GM21526 (cell line): ENCODE data around the gene NCAPG2.

Source experiments
- ATAC-seq: cut with Tn5 transposase; IDR thresholded peaks from one replicate; pipeline ENCODE4 v1.9.1; 2021; ENCODE audit warnings: moderate library complexity; ENCODE audit not compliant: unreplicated experiment, low FRiP score

NCAPG2 gene

DNA sequence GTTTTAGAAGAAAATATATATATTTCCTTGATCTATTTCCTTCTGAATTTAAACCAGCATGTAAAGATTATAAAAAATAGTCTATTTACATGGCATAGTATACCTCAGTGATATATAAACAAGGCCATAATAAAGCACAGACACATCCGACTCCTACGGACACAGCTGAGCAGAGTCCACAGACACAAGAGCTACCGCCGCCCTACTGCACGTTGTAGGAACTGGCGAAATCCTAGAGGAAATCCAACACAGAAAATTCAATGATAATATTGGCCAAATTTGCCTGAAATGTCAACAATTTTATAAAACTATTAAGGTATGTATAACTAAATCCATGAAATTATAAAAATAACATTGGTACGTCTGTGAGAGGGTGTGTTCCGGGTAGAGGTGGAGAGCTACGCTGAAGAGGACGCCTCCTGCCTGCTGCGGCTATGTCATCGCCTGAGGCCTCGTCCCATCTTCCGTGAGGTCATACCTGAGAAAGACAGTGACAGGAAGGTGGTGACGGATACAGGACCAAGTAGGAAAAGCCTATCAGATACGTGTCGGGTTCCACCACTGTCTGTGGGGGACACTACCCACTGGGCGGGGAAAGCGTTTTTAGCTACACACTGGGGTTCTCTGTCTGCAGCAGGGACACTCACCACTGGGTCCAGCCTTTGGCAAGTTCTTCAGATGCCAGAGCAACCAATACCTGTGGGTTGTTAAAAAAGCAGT lies 29.3 kb upstream of the NCAPG2 start:
- no peak for ATAC-seq

DNA sequence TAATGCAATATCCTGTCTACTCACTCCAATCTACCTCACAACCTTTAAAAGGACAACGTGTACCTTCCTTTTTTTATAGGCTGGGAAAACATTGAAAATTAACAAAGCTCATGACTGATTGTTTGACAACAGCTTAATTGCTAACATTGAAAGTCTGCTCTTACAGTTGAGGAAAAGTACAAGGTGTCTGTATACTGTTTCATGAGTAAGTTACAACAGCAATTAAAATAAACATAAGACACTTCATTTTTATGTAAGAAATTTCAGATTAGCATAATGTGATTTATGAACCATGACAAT lies 28.6 kb upstream of the NCAPG2 start:
- ATAC-seq = no peak

DNA sequence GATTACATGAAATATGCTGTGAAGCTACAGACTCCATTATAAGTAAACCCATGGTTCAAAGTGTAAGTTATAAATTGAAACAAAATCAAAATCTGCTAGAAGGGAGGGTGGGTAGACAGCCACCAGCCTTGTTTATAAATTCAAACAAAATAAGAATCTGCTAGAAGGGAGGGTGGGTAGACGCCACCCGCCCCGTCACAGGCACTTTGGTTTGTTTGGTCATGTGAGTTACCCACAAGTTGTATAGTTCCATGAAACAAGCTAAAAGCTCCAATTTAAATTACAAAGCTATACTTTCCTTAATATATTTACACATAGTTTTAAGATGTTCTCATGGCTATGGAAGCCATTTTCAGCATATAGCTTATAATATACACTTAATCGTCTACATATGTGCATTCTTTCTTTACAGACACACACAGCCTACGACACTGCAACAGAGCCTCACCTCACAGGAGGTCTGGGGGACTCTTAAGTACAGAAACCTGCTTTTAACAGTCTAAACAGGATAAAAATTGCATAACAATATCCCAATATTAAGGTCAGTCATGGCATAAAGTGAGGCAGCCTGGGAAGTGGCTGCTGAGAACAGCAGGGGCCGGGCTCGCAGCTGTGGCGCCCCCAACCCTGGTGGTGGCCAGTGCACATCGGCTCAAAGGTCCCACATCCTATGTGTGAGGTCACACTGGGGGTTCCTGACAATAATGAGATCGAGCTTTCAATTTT lies 28.1 kb upstream of the NCAPG2 start:
- no peak for ATAC-seq

DNA sequence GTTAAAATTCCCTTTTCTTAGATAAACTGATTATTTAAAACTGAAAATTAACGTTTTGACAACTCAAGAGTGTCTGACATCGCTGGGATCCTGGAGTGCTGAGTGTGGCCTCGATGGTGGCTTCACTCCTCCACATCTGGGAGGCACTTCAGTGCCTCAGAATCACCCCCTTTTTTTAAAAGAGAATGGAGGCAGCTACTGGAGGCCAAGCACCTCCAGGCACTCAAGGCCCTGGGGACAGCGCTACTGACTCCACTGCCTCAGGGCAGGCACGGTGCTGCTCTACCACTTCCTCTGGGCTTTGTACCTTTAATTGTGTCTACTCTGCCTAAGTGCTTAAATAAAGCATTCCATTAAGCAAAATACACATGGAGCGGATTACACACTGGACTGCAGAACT lies 27.2 kb upstream of the NCAPG2 start:
- no peak for ATAC-seq

DNA sequence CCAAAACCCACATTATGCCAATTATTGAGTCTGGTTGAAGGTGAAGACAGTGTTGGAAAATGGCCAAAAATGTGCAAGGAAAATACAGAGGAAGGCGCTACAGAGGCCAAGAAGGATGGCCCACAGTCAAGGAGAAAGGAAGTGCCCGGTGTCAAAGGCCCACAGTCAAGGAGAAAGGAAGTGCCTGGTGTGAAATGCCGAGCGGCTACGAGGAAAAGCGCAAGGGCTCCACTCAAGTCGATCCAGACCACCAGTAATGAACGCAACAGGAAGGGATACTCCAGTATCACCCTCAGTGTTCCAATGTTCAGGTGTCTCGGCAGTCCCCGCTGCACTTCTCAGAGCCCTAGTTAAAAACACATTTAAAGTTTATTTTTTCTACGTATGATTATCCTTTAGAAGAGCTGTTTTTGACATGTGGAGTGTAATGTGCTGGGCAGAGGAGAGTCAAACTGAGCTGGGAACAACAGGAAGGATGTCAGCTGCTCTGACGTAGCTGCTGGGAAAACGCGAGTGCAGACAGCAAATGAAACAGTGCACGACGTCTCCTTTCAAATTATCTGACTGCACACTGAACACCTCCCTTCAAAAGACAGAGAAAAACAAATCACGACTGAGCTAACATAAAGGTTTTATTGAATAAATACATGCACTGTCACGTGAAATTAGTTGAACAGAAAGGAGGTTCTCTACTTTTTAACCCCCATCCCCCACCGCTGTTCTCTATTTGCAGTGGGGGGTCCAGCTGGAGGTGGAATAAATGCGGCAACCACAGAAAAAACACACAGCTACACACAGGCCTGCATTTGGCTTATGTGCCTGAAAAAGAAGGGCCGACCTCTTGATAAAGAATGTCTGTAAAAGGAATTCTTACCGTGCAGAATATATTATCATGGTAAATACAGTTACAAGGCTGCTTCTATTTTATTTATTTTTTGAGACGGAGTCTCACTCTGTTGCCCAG lies 26.1 kb upstream of the NCAPG2 start:
- ATAC-seq = no peak

DNA sequence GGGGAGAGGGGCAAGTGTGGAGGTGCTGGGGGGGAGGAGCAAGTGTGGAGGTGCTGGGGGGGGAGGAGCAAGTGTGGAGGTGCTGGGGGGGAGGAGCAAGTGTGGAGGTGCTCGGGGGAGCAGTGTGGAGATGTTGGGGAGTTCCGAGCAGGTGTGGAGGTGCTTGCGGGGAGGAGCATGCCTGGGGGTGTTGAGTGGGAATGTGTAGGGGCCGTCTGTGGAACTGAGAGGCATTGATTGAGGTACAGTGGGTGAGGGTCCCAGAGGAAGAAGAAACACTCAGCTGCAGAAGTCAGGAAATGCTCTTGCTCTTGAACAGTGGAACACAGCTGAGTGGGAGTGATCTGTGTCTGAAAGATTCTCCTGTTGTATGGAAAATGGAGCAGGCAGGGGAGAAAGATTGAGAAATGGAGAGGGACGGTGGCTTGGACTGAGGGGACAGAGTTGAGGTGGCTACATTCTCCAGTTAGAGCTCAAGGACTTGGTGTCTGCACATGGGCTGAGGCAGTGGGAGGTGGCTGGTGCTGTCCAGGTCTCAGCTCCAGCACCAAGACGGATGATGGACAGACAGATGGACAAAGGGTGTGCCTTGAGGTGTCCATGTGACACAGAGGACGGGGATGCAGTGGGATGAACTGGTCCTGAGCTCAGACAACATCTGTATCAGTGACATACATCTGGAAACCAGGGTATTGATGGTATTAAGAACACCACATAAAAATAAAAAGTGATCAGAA lies 25.2 kb upstream of the NCAPG2 start:
- ATAC-seq = no peak

DNA sequence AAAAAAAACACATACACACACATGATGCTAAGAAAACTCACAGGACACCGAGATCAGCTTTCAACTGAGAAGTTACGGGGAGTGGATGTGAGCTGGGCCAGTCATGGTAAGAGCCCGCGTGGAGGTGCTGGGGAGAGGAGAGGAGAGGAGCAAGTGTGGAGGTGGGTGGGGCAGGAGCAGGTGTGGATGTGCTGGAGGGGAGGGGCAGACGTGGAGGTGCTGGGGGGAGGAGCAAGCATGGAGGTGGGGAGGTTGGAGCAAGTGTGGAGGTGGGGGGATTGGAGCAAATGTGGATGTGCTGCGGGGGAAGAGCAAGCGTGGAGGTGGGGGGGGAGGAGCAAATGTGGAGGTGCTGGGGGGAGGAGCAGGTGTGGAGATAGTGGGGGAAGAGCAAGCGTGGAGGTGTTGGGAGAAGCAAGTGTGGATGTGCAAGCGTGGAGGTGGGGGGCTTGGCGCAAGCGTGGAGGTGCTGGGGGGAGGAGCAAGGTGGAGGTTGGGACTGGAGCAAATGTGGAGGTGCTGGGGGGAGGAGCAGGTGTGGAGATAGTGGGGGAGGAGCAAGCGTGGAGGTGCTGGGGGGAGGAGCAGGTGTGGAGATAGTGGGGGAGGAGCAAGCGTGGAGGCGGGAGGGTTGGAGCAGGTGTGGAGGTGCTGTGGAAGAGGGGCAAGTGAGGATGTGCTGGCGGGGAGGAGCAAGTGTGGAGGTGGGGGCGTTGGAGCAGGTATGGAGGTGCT lies 24.5 kb upstream of the NCAPG2 start:
- no peak for ATAC-seq

DNA sequence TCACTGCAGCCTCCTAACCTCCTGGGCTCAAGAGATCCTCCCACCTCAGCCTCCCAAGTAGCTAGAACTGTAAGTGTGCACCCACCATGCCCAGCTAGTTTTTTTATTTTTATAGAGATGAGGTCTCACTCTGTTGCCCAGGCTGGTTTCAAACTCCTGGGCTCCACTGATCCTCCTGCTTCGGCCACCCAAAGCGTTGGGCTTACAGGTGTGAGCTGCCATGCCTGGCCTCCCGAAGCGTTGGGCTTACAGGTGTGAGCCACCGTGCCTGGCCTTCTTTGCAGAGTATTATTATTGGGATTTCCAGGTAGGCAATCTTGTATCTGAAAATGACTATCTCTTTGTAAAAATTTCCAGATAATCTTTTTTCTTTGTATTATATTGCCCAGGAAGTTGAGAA lies 23.1 kb upstream of the NCAPG2 start:
- ATAC-seq = no peak

- ATAC-seq = no peak
These were observed 21.7 kb upstream of the NCAPG2 start for GRCh38 chr7:158726277-158726807.

- no peak for ATAC-seq
These were observed 20.8 kb upstream of the NCAPG2 start for GRCh38 chr7:158725506-158725800.

GRCh38 chr7:158724658-158725505 lies 20.3 kb upstream of the NCAPG2 start:
- ATAC-seq = no peak

DNA sequence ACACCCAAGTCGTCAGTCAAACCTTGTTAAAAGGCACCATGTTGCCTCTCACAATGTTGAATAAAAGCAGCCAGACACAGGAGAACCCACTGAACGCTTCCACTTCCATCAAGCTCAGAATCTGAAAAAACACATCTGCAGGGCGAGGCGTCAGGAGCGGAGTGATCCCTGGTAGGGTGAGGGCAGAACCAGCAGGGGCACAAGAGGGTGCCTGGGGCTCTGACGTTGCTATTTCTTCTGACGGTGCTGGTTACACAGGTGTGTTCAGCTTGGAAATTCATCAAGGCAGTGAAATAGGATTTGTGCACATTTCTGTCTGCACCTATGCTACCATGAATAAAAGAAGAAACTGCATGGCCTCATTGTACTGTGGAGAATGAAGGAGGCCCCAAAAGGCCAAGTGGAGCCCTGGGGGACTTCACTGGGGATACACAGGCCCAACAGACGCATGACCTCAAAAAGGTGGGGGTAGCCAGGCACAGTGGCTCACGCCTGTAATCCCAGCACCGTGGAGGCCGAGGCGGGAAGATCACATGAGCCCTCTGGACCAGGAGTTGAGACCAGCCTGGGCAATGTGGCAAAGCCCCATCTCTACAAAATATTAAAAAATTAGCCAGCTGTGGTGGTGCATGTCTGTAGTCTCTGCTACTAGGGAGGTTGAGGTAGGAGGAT lies 19.2 kb upstream of the NCAPG2 start:
- no peak for ATAC-seq

GRCh38 chr7:158723266-158723665 lies 18.7 kb upstream of the NCAPG2 start:
- no peak for ATAC-seq

DNA sequence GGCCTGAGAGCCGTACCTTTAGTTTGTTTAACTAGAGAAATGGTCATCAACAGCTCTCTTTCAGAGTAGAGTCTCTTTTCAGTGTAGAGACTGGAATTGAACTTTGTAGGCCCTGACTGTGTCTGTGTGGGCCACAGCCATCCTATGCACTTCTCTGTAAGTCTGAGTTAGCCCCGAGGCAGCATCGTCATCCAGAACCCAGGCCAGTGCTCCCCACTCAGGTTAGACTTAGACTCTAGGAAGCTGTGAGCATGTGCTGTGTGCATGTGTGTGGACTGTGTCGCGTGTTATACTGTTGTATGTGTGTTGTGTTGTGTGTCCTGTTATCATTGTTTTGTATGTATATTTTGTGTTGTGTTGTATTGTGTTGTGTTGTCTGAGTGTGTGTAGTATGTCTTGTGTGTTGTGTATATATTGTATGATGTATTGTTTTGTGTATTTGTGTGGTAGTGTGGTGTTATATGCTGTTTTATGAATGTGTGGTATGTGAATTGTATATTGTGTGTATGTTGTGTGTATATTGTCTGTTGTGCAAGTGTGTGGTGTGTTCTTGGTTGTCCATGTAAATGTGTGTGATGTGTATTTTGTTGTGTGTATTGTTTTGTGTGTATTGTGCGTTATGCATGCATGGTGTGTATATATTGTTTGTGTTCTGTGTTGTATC lies 18.1 kb upstream of the NCAPG2 start:
- no peak for ATAC-seq

DNA sequence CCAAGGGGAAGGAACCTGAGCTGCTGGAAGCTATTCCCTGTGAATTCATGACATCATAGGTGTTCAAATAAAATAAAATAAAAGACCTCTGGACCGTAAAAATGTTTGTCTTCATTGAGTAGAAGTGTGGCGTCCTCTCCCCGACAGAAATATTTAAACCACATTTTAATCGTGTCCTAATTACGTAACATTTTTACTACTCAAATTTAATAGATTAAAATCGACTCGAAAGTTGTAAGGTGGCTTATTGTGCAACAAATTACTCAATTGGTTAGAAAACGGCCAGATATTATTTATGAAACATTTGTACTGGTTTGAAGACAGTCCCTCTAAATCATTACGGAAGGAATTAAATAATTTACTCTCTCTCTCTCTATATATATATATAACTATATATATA lies 15.5 kb upstream of the NCAPG2 start:
- no peak for ATAC-seq

GRCh38 chr7:158716802-158717201 lies 12.2 kb upstream of the NCAPG2 start:
- ATAC-seq = no peak

DNA sequence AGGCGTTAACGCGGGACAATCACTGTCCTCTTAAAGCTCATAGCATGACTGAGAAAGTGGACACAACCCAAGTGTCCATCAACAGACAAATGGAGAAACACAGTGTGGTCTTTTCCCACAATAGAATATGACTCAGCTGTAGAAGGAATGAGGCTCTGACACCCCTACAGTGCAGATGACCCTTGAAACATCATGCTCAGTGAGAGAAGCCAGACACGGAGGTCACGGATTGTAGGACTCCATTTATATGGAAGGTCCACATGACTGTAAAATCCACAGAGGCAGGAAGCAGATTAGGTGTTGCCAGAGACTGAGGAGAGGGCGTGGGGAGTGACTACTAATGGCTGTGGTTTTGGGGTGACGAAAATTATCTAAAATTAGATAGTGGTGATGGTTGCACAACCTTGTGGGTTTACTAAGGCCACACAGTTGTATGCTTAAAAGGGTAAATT lies 6.1 kb upstream of the NCAPG2 start:
- no peak for ATAC-seq

DNA sequence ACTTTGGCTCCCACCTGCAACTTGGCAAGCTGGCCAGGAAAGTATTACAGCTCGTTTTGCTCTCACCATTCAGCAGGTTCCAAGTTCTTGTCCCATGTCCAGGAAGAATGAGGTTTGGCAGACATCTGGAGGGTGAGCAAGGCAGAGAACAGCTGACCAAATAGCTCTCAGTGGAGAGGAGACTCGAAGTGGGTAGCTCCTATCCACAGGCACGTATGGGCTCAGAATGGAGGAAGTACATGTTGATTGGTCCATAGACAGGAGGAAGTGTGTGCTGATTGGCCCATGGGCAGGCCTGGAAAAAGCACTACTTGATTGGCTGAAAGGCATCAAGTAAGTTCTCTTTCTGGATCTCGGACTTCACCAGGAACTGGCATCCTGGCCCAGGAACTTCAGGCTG lies 3.0 kb upstream of the NCAPG2 start:
- no peak for ATAC-seq
